Spleen (tissue), 7 donors: Measurements from ENCODE around the gene SLC35G6.

Experiments used
- CTCF ChIP-seq, 11 experiments: fragments of 200-600 bp in 7 of 11; fragments of 450-650 bp in 4 of 11; sonication (generic) in 4 of 11; IDR thresholded peaks in 8 of 11; conservative IDR thresholded peaks in 3 of 11; 1 replicate in 7 of 11; 2 replicates in 4 of 11; pipeline versions ENCODE4 v1.4.0 to v1.8.0; 2016 to 2021; ENCODE audit warnings: antibody characterized with exemption in 11 of 11, inconsistent platforms in 4 of 11, mild to moderate bottlenecking in 1 of 11
- POLR2A ChIP-seq, 3 donors: fragments of 450-650 bp; IDR thresholded peaks; one replicate each; pipeline ENCODE4 v1.5.1; 2017; ENCODE audit warnings: antibody characterized with exemption in 3 of 3, mild to moderate bottlenecking in 1 of 3
- POLR2AphosphoS5 ChIP-seq, 3 donors: sonication (generic); formaldehyde crosslinking; IDR thresholded peaks; one replicate each; pipeline ENCODE4 v1.5.1; 2017; ENCODE audit warnings: antibody characterized with exemption in 3 of 3
- donor health status: DM: no; HTN: no; CAD: no; lungs with moderate emphysema.
- donor health status: DM: no; HTN: no; CAD: no.
- donor health status: DM: no; HTN: no; CAD: no.

GRCh38 chr17:7466639-7467341, 14.5 kb upstream of the SLC35G6 start:
- no peak for TF ChIP-seq POLR2A (IDR thresholded peaks at IDR 0.05)
- no peak for TF ChIP-seq CTCF (IDR thresholded peaks at IDR 0.05 in 8 of 11, conservative IDR thresholded peaks at IDR 0.05 in 3 of 11)
- TF ChIP-seq POLR2AphosphoS5 (IDR thresholded peaks at IDR 0.05): peak; percentile 14 to 58 (median 38)
